M059J (cell line): ENCODE results near the gene GRID2. TPM values are rescaled to one million over a fixed set of nuclear protein-coding genes. Genes with fewer than 3 reads are reported as not detected.

Experiments used
- DNase-seq: peaks from one replicate; pipeline ENCODE4 v3.0.0-alpha.2; 2012; ENCODE audit warnings: low read depth
- total RNA-seq: library from RNA; depleted of rRNA; stranded (reverse); fragments of >200 nt; shearing (Covaris generic); gene quantifications from 2 replicates; pipeline ENCODE4 v1.2.3, GENCODE V29; 2014

The GRID2 gene
- total RNA-seq, 1 experiment from 2014 or later: 0.10 TPM

DNA sequence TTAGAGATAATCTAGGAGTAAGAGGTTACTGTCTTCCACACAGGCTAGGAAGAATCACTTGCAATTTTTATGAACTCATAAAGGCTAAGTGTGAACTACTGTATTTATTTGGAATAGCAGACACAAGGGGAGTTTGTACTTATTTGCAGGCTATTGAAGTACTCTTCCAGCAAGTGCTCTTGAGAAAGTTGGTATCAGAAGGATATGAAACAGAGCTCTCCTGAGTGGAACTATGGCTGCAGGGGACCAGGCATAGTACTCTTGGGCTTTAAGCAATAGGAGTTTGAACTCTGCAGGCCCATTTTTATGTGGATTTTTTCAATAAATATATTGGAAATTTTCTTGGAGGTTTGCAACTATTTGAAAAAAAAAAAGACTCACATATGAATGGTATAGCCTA lies 768.5 kb downstream of the GRID2 start:
- no peak for DNase-seq

DNA sequence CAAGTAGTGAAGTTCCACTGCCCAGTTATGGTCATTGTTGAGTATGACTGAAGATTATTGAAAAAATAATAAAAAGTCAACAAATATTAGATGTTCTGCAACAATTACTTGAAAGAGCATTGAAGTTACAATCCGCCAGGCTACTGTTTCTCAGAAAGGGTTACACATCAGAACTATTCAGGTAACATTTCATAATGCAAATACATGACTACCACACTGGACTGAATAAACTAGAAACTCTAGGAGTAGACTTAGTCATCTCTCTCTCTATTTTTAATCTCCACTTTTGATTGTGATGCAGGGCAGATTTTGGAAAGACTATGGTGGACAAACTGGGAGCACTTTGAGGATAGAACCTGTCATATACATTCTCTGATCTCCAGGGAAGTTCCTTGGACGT lies 776.5 kb downstream of the GRID2 start:
- DNase-seq: no peak

DNA sequence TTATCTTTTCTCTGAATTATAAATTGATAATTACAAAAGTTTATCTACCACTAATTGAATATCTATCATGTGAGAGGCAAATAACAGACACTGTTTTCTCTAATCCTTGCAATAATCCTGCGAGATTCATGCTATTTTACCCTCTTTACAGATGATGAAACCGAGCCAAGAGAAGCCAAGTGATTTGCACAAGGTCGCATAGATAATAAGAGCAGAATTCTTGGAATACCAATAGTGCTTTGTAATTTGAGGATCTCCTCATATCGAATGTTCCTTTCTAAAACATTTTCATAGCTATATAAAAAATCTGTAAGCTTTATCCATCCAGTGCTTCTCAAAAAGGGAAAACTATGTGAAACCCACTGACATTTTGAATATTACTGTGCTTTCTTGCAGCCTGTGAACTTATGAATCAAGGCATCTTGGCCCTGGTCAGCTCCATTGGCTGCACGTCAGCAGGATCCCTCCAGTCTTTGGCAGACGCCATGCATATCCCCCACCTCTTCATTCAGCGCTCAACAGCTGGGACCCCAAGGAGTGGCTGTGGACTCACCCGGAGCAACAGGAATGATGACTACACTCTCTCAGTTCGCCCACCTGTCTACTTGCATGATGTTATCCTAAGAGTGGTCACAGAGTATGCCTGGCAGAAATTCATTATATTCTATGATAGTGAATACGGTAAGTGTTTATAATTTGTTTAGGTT lies 781.0 kb downstream of the GRID2 start:
- no peak for DNase-seq

DNA sequence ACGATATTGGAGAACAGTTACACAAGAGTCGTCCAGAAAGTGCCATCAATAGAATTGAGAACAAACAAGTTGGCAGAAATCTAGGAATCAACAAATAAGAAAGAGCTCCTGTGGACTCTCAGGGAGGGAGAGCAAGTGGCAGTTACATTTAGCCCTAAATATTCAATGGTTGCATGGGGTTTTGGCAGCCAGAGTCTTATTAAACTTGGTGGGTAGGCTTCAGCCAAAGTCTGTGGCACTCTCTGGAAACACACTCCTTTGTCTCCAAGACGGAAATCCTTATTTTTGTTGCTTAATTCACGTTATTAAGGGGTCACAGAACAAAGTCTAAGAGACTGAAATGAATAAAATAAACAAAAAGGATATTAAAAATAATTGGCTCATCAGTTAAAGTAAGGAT lies 782.6 kb downstream of the GRID2 start:
- DNase-seq: no peak

DNA sequence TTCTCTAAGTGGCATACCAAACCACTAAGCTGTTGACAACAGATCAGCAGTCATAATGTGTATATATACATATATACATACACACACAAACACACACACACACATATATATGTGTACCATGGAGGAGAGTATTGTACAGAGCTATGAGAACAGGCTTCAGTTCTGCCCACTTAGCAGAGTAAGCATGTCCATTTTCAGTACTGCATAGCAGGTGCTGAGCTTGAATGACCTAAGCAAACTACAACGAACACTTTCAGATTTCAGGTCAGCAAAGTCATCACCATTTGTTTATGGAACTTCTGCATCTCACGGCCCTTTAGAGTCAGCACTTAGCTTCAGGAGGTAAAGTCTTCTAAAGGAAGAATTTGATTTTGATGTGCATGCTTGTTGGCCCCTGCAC lies 789.0 kb downstream of the GRID2 start:
- DNase-seq: no peak

DNA sequence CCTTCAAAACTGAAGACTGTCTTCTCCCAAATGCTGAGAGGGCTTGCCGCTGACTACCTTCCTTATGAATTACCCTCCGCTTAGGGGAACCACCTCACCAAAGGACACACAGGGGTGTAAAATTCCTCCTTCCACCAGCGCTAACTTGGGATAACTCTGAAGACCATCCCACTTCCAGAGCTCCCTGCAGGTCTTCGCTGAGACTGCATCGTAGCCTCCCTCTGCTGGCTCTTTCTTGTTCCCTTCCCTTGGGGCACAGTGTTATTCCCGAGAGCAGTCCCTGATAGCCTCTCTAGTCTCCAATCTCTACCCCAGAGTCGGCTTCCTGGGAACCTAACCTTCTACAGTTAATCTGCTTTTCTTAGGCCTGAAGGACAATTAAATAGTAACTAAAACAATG lies 799.3 kb downstream of the GRID2 start:
- DNase-seq: no peak

DNA sequence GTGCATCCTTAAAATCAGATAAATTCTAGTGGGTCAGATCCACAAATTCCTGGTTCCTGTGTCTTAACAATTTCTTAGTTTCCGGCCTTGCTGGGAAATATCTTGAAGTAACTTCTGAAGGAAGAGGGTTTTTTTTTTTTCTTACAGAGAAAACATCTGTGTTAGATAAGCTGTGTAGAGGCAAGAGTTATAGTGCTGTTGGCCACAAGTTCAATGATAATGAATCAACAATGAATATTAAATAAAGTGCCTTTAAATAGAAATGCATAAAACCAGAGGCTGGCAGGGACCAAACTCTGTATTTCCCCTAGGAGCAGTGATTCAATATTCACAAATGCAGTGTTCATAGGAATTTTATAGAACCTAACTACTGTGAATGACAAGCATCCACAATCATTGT lies 812.9 kb downstream of the GRID2 start:
- no peak for DNase-seq

DNA sequence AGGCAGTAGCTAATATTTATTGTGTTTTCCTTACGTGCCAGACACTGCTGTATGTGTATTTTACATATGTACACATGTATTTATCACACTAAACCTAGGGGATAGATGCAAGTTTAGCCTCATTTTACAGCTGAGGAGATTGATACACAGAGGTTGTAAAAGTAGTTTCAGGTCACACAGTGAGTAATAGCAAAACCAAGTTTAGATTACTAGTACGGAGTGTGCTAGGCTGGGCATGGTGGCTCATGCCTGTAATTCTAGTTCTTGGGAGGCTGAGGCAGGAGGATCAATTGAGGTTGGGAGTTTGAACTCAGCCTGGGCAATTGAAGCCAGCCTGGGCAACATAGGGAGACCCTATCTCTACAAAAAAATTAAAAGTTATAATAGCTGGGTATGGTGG lies 823.7 kb downstream of the GRID2 start:
- no peak for DNase-seq

DNA sequence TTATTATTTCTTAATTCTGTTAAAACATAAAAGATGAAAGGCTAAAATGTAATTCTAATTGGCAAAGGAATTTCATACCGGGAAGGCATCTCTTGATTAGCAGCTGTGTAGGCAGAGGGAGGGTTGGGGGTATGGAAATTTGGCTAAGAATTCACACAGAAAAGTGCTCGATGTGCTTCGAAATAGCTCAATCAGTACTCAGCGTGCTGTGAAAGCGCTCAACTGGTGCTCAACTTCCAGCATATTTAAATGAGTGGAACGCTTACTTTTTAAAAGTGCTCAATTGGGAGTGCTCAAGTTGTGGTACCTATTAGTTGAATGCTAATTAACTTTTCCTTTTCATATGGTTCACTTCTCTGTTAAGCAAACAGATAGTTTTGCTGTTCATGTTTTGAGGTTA lies 828.9 kb downstream of the GRID2 start:
- DNase-seq: no peak

DNA sequence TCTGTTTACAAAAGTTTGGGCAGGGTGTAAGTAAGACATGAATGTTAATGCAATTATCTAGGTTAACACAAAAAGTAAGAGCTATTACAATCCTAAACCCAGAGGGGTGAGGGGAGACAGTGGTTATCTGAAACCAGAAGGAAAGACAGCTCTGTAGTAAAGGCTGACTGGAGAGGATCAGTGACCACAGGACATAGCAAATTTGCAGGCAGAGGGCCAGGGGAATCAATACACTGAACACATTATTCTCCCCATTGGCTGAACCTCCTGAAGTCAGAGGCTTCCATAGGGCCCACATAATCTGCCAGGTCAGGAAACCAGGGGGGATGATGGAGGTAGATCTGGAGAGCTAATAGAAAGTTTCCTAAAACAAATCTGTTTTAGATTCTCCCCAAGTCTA lies 835.4 kb downstream of the GRID2 start:
- no peak for DNase-seq

DNA sequence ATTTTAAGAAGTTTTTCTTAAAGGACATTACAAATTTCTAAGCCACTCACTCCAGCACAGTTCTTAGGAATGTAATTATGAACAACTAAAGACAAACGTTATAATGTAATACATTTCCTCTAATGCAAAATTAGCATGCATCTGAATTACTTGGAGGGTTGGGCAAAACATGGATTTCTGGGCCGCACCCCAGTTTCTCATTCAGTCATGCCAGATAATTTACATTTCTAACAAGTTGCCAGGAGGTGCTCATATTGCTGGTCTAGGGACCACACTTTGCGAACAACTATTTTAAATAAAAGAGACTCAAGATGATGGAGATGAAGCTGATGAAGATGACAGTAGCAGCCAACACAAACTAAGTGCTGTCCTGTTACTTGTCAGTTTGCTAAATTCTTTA lies 840.1 kb downstream of the GRID2 start:
- DNase-seq: no peak

DNA sequence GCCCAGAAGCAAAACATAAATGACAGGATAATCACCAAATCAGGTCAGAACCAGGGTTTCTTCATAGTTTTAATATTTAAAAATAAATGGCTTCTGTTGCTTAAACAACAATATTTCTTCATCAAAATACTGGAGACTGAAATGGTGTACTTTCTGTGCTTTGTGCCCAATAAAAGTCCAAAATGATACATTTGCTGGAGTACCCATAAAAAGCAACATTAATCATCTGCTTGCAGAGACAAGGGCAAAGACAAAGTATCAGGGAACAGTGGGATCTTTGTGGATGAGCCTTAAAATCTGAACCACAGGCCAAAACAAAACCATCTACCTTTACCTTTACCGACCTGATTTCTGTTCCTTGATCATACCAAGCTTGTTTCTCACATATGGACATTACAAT lies 840.9 kb downstream of the GRID2 start:
- DNase-seq: peak; percentile 5

DNA sequence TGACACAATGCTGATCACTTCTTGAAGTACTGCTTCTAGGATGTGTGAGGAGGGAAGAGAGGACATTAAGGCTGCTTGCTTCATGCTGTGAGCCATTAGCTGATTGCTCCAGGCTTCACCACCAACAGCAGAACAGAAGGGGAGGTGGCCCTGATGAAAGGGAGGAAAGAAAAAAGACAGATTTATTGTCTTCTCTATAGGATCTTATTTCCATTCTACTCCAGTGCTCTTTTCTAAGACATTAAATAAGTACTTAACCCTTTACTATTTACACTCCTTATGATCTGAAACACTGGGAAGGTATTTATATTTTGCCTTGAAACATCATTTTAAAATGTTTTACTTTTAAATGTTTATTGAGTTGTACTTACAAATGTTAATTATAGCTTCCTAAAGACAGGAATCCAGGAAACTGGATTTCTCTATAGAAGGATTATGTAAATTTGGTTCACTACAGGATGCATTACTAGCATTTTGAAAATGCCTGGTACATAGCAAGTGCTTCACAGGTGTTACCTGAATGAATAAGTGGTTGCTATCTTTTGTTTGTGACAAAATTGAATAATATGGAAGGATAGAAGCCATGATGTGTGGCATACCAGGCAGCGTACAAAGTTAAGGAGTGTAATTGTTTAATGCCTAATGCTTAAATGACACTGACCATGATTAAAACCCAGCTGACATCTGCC lies 843.9 kb downstream of the GRID2 start:
- no peak for DNase-seq

DNA sequence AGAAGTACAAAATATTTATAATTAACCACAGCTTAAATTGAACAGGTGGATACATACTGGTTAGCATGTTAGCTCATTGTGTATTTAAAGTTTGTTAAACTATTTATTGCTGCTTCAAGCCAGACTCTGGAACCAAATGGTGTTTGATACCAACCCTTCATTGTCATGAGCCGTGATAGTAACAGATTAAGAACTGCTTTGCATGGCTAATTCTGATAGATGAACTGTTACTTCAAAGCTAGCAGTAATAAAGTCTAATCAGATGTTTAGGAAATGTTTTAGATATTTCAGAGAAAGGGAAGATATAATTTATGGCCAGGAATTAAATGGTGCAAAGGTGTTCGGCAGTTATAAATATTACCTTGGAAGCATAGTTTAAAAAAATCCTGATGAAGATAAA lies 848.7 kb downstream of the GRID2 start:
- no peak for DNase-seq

DNA sequence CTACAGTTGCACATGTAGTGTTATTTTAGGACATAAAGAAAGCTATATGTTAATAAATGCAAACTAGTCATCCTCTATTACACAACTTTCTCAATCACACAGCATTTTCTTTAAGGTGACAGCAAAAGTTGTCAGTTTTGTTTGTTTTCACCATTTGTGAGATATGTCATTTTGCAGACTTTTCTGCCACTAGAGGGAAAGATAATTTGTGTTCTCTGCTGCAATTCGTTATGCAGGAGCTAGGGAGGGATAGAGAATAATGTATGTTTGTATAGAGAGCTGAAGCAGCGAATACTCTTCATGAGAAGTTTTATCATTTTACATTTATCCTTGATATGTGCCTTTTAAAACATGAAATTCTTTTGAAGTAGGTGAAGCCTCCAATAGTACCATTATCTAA lies 854.2 kb downstream of the GRID2 start:
- DNase-seq: no peak

DNA sequence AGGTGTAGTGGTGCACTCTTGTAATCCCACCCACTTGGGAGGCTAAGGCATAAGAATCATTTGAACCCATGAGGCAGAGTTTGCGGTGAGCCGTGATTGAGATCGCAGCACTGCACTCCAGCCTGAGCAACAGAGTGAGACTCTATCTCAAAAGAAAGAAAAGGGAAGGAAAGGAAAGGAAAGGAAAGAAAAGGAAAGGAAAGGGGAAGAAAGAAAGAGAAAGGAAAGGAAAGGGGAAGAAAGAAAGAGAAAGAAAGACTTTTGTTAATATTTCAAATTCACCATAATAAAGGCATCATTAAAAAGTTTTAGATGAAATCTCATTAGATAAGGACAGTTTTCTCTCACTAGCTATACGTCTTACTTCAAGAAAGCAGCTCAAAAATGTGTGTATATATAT lies 864.3 kb downstream of the GRID2 start:
- no peak for DNase-seq

DNA sequence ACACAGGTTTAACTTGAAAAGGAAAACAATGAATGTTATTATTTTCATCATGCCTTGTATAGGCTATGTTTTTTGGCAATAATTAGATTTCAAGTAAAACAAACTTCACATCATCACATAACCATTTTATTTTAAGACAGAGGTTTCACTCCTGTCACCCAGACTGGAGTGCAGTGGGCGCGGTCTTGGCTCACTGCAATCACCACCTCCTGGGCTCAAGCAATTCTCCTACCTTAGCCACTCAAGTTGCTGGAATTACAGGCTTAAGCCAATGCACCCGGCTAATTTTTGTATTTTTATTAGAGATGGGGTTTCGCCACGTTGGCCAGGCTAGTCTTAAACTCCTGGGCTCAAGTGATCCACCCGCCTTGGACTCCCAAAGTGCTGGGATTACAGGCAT lies 866.2 kb downstream of the GRID2 start:
- no peak for DNase-seq

DNA sequence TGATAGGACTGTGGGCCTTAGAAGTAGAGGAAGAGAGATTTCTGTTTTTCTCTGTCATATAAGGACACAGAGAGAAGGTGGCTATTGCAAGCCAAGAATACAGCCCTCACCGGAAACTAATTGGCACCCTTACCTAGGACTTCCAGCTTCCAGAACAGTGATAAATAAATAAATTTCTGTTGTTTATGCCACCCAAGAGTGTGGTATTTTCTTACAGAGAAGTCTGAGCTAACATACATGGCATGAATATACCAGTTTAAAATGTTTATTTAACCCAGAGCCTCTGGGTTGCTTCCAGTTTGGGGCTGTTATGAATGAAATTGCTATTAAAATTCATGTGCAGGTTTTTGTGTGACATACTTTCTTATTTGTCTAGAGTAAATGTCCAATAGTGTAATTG lies 870.8 kb downstream of the GRID2 start:
- DNase-seq: no peak

DNA sequence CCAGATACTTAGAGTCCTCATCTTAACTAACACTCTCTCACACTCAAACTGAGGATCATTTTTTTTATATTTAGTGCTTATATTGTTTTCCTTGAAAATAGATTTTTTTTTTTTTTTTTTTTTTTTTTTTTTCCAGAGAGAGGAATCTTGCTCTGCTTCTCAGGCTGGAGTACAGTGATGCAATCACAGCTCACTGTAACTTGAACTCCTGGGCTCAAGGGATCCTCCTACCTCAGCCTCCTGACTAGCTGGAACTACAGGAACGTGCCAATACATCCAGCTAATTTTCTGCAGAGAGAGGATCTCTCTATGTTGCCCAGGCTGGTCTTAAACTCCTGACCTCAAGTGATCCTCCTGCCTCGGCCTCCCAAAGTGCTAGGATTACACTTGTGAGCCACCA lies 874.5 kb downstream of the GRID2 start:
- no peak for DNase-seq

DNA sequence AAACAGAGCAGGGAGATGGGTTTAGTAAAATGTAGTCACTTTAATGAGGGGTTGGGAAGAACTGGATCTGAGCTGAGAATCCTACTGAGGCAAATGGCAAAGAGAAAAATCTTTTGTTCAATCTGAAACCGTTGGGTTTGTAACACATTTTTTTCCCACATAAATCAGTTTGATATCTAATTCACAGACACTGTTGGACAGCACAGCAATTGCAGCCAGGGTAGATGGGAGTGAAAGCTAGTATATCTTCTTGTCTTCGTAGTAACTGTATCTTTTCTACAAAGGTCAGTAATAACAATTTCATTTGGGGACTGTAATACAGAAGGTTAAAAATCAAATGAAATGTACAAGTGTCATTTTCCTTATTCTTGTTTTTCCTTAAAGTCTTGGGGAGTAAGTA lies 875.3 kb downstream of the GRID2 start:
- DNase-seq: no peak

DNA sequence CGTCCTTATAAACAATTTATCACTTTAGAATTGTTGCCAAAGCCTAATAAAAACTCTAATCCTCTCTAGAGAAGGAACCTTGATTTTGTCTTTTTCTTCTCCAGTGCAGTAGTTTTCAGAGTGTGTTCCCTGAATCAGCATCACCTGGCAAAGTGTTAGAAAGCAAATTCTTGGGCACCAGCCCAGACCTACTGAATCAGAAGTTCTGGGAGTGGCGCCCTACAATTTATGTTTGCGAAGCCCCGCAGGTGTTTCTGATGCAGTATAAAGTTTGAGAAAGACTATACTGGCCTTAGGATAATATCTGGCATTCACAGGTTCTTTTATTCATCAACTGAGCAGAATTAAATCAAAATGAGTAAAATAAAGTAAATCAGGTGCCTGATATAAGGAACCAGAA lies 879.0 kb downstream of the GRID2 start:
- peak; percentile 1 for DNase-seq

DNA sequence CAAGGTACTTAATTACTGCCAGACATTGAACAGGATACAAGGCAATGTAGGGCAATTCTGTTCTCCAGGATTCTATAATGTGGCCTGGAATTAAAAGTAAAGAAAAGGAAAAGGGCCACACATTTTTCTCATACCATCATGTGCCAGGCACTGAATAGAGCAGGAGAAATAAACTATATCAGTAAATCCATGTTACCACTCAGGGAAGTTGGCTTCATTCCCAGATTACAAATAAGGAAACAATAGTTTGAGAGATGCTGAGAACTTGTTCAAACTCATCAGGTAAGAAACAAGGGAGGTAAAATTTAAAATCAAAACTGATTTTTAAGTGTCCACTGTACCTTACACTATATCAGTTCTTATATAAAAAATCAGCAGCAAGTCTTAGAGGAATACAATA lies 879.8 kb downstream of the GRID2 start:
- peak; percentile 7 for DNase-seq

DNA sequence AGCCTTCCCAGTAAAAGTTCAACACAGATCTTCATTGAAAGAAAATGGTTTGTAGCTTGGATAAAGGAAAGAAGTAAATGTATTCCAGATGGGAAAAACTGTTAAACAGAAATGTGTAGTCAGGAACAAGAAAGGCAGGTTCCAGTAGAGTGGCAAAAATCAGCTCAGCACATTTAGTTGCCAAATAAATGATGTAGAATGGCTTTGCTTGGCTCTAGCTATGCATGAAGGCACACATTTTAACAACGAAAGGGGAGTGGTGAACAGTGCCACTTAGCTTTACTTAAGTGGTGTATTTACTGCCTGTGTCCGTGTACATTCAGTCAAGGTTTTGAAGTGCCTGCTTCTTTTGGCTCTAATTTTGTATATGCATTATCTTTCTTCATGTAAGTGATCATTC lies 880.3 kb downstream of the GRID2 start:
- DNase-seq: no peak

DNA sequence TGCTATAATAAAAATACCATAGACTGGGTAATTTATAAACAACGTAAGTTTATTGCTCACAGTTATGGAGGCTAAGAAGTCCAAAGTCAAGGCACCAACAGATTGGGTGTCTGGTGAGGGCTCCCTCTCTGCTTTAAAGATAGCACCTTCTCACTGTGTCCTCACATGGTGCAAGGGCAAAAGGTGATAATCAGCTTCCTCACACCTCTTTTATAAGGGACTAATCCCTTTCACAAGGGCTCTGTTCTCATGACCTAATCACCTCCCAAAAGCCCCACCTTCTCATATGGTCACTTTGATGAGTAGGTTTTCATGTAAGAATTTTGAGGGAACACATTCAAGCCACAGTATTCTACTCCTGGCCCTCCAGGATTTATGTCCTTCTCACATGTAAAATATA lies 883.1 kb downstream of the GRID2 start:
- no peak for DNase-seq
